CD14-positive monocyte (primary cell): Measurements from ENCODE around the gene HAUS7. TPM values are rescaled to one million over a fixed set of nuclear protein-coding genes. Genes with fewer than 3 reads are reported as not detected.
A peak's percentile ranks its signal among the peaks of the same experiment; 100 is the strongest.

Experiments used
- DNase-seq, 3 donors: peaks; one replicate each; pipeline ENCODE4 v3.0.0-alpha.2; 2011 to 2022
- H2AFZ ChIP-seq: 2 replicates; pipeline ENCODE4 v1.6.0; 2012; ENCODE audit warnings: mild to moderate bottlenecking, low read depth, low read length, inconsistent platforms; ENCODE audit not compliant: insufficient read depth, poor library complexity, severe bottlenecking
- H3K27ac ChIP-seq, 2 donors: 1 replicate in 1 of 2; 2 replicates in 1 of 2; pipeline ENCODE4 v1.5.1; 2012 to 2013; ENCODE audit warnings: low read length in 2 of 2, control low read depth in 1 of 2, inconsistent platforms in 1 of 2, low read depth in 1 of 2, mild to moderate bottlenecking in 1 of 2
- H3K27me3 ChIP-seq, 2 donors: one replicate each; pipeline versions ENCODE4 v1.6.0 to v1.6.1; 2011 to 2013; ENCODE audit warnings: low read length in 2 of 2; ENCODE audit not compliant: control insufficient read depth in 2 of 2, insufficient read depth in 2 of 2
- H3K36me3 ChIP-seq, 2 donors: replicated peaks in 1 of 2; 1 replicate in 1 of 2; 2 replicates in 1 of 2; pipeline versions ENCODE4 v1.5.1 to v1.6.1; 2012 to 2013; ENCODE audit warnings: low read length in 2 of 2, control low read depth in 1 of 2, inconsistent platforms in 1 of 2, mild to moderate bottlenecking in 1 of 2; ENCODE audit not compliant: insufficient read depth in 2 of 2, control insufficient read depth in 1 of 2
- H3K4me1 ChIP-seq, 2 donors: 1 replicate in 1 of 2; 2 replicates in 1 of 2; pipeline versions ENCODE4 v1.5.1 to v1.6.1; 2012 to 2013; ENCODE audit warnings: low read length in 2 of 2, control low read depth in 1 of 2, inconsistent platforms in 1 of 2, mild to moderate bottlenecking in 1 of 2, moderate library complexity in 1 of 2; ENCODE audit not compliant: insufficient read depth in 2 of 2, control insufficient read depth in 1 of 2
- H3K4me2 ChIP-seq: replicated peaks from 2 replicates; pipeline ENCODE3; 2012; ENCODE audit warnings: low read length, moderate library complexity, mild to moderate bottlenecking; ENCODE audit not compliant: poor library complexity, severe bottlenecking; ENCODE audit errors: extremely low read depth
- H3K4me3 ChIP-seq, 3 experiments: fragments of 200-600 bp in 1 of 3; sonication (generic) in 1 of 3; replicated peaks in 1 of 3; 1 replicate in 2 of 3; 2 replicates in 1 of 3; pipeline ENCODE4 v1.5.1; 2011 to 2013; ENCODE audit warnings: low read length in 3 of 3, mild to moderate bottlenecking in 3 of 3, control low read depth in 2 of 3, low read depth in 2 of 3, inconsistent platforms in 1 of 3, moderate library complexity in 1 of 3
- H3K79me2 ChIP-seq: 2 replicates; pipeline ENCODE4 v1.6.0; 2012; ENCODE audit warnings: mild to moderate bottlenecking, control low read depth, inconsistent platforms, low read length, moderate library complexity; ENCODE audit not compliant: insufficient read depth
- H3K9ac ChIP-seq: 2 replicates; pipeline ENCODE4 v1.6.0; 2017; ENCODE audit warnings: low read length, mild to moderate bottlenecking; ENCODE audit not compliant: insufficient read depth, poor library complexity, severe bottlenecking
- H3K9me3 ChIP-seq, 2 donors: replicated peaks in 1 of 2; 1 replicate in 1 of 2; 2 replicates in 1 of 2; pipeline versions ENCODE4 v1.5.1 to v1.6.1; 2012 to 2013; ENCODE audit warnings: low read length in 2 of 2, control low read depth in 1 of 2; ENCODE audit not compliant: control insufficient read depth in 1 of 2, insufficient read depth in 1 of 2
- H4K20me1 ChIP-seq: 2 replicates; pipeline ENCODE4 v1.6.0; 2012; ENCODE audit warnings: mild to moderate bottlenecking, low read length, control low read depth, moderate library complexity; ENCODE audit not compliant: insufficient read depth
- H3K27ac Mint-ChIP-seq, 7 donors: one replicate each; pipeline ENCODE4 v1.8.0; 2020; ENCODE audit warnings: mild to moderate bottlenecking in 7 of 7, mixed read lengths in 7 of 7, moderate library complexity in 6 of 7, inconsistent platforms in 2 of 7
- H3K27me3 Mint-ChIP-seq, 3 donors: one replicate each; pipeline ENCODE4 v1.8.0; 2021 to 2022; ENCODE audit warnings: low read depth in 3 of 3, mild to moderate bottlenecking in 3 of 3, mixed read lengths in 3 of 3, moderate library complexity in 3 of 3, inconsistent platforms in 1 of 3
- H3K36me3 Mint-ChIP-seq, 2 donors: one replicate each; pipeline ENCODE4 v1.8.0; 2020; ENCODE audit warnings: mixed read lengths in 2 of 2, inconsistent platforms in 1 of 2, mild to moderate bottlenecking in 1 of 2
- H3K4me1 Mint-ChIP-seq: one replicate; pipeline ENCODE4 v1.8.0; 2020; ENCODE audit warnings: mild to moderate bottlenecking, mixed read lengths
- H3K4me3 Mint-ChIP-seq, 2 donors: one replicate each; pipeline ENCODE4 v1.8.0; 2020; ENCODE audit warnings: mild to moderate bottlenecking in 2 of 2, mixed read lengths in 2 of 2, moderate library complexity in 1 of 2
- H3K9me3 Mint-ChIP-seq, 7 donors: one replicate each; pipeline ENCODE4 v1.8.0; 2020 to 2022; ENCODE audit warnings: mixed read lengths in 7 of 7, mild to moderate bottlenecking in 6 of 7, moderate library complexity in 6 of 7, inconsistent platforms in 2 of 7
- WGBS: methylation state at CpG from one replicate; pipeline ENCODE4 v1.1.5; 2013; ENCODE audit warnings: missing lambda C conversion rate; ENCODE audit not compliant: insufficient coverage; 5-methylcytosine and 5-hydroxymethylcytosine counted together
- intact Hi-C, 2 donors: fragments of 100-400 bp; cut with micrococcal nuclease; formaldehyde crosslinking; loops; one replicate each; pipeline versions ENCODE4 v1.15.0 to v1.15.1; 2023
- polyA plus RNA-seq, 3 donors: library from polyadenylated mRNA; depleted of rRNA in 1 of 3; unstranded in 2 of 3; stranded (reverse) in 1 of 3; fragments of 300-500 nt in 2 of 3; fragments of >200 nt in 1 of 3; fragmentation: Illumina TruSeq in 2 of 3; gene quantifications; 1 replicate in 2 of 3; 2 replicates in 1 of 3; pipeline ENCODE4 v1.2.3, GENCODE V29; 2012 to 2021
- TF ChIP-seq, protein P1 (sequence below): fragments of 200-600 bp; IDR thresholded peaks from one replicate; pipeline ENCODE4 v1.8.0; 2022; ENCODE audit warnings: antibody characterized with exemption, mild to moderate bottlenecking

The HAUS7 gene
- polyA plus RNA-seq, 3 donors: 23.8 to 37.5 (median 26.7) TPM

DNA sequence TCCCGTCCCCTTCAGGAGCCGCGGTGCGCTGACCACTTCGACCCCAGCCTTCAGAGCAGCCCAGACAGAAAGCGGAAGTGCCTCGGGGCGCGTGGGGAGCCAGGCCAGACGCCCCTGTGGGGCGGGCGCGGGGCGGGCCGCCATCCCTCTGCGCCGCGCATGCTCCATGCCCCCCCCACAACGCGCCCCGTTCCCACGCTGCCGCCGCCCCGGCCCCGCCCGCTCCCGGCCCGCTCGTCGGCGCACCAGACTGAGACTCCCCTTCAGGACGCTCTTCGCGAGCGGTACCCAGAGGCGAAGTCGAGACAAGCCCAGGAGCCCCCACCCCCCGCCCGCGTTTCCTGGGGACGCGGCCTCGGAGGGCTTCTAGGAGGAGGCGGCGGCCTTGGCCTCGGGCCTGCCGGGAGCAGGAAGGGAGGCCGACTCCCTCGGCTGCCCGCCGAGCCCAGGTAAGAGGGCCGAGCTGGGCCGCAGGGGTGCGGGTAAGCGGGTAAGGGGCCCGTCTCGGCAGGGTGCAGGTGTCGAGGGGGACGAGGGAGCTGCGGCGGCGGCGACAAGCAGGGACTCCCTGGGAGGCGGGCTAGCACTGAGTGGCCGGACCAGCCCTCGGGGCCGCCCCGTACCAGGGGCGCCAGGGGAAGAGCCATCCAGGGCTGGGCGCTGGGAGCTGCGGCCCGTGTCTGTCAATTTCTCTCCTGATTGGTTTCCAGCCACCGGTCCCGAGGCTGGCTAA, 59.0 kb downstream of the HAUS7 start, which contains the start of gene ZFP92:
Gene ZFP92 (plus strand): TSS at position 218 of the 733 bp plus-strand sequence. CDS start 6,851 bp downstream, outside the sequence.
- Mint-ChIP-seq H3K27me3 (peaks cover 0 to 18% (median 8%) of the 10 kb centered on the region in 3 donors), H3K4me1 (peaks cover 45% of the 10 kb centered on the region), H3K36me3 (no peaks in the 10 kb centered on the region), H3K4me3 (peak within 1 kb of the TSS; percentile 78 to 88), H3K9me3 (peaks cover 0 to 1% (median 0%) of the 10 kb centered on the region in 7 donors), H3K27ac (peak within 1 kb of the TSS in 4 of 7 donors; percentile 4 to 70 (median 64))
- Histone ChIP-seq H4K20me1 (no peaks in the 10 kb centered on the region), H3K4me3 (peak within 1 kb of the TSS; percentile 44 to 73 (median 55)), H2AFZ (peak within 1 kb of the TSS; percentile 74), H3K79me2 (peaks cover 6% of the 10 kb centered on the region), H3K27ac (no peak within 1 kb of the TSS), H3K9ac (peak within 1 kb of the TSS; percentile 54), H3K36me3 (no peaks in the 10 kb centered on the region), H3K4me1 (peaks cover 45 to 48% of the 10 kb centered on the region in 2 donors), H3K9me3 (no peaks in the 10 kb centered on the region), H3K27me3 (no peaks in the 10 kb centered on the region), H3K4me2 (peak within 1 kb of the TSS; percentile 75)
- peak; percentile 45 to 62 (median 53) for DNase-seq
- intact Hi-C loops: no loop called here
- TF ChIP-seq, protein P1, sequence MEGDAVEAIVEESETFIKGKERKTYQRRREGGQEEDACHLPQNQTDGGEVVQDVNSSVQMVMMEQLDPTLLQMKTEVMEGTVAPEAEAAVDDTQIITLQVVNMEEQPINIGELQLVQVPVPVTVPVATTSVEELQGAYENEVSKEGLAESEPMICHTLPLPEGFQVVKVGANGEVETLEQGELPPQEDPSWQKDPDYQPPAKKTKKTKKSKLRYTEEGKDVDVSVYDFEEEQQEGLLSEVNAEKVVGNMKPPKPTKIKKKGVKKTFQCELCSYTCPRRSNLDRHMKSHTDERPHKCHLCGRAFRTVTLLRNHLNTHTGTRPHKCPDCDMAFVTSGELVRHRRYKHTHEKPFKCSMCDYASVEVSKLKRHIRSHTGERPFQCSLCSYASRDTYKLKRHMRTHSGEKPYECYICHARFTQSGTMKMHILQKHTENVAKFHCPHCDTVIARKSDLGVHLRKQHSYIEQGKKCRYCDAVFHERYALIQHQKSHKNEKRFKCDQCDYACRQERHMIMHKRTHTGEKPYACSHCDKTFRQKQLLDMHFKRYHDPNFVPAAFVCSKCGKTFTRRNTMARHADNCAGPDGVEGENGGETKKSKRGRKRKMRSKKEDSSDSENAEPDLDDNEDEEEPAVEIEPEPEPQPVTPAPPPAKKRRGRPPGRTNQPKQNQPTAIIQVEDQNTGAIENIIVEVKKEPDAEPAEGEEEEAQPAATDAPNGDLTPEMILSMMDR: no peak
- under 1% methylated on average over 31 of the region's 75 CpGs for WGBS

DNA sequence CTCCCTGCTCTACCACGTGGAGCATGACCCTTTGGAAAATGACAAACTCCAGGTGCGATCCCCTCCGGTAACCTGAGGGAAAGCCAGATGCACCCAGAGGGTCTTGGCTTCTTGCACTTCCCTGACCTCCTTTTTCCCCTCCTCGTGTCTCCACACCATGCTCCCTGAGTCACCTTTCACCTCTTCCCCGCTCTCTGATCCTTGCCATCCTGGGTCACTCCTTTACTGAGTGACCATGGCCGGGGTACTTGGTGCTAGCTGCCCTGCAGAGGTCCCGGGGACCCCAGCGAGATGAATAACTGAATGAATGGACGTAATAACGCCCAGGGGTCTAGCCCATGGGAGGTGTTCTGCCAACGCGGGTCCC, 59.5 kb downstream of the HAUS7 start:
- H3K9ac ChIP-seq: no peak overlapping the region
- peaks cover 0 to 18% (median 8%) of the 10 kb centered on the region in 3 donors for H3K27me3 Mint-ChIP-seq

More for the DNA sequence above, 59.5 kb downstream of the HAUS7 start:
- Histone ChIP-seq H2AFZ (peak overlapping the region; percentile 74), H3K79me2 (peaks cover 6% of the 10 kb centered on the region), H3K4me2 (peak overlapping the region; percentile 75), H3K27ac (no peak overlapping the region), H4K20me1 (no peaks in the 10 kb centered on the region), H3K9me3 (no peaks in the 10 kb centered on the region), H3K36me3 (no peaks in the 10 kb centered on the region), H3K4me1 (peaks cover 40 to 42% of the 10 kb centered on the region in 2 donors), H3K4me3 (peak overlapping the region in 1 of 3 experiments; percentile 73), H3K27me3 (no peaks in the 10 kb centered on the region)
- peaks cover 41% of the 10 kb centered on the region for H3K4me1 Mint-ChIP-seq
- H3K4me3 Mint-ChIP-seq: peak overlapping the region; percentile 21 to 66
- intact Hi-C loops: no loop called here
- no peaks in the 10 kb centered on the region for H3K36me3 Mint-ChIP-seq
- peaks cover 0 to 1% (median 0%) of the 10 kb centered on the region in 7 donors for H3K9me3 Mint-ChIP-seq
- peak overlapping the region in 3 of 7 donors; percentile 4 to 66 (median 11) for H3K27ac Mint-ChIP-seq
- TF ChIP-seq, protein P1: no peak
- DNase-seq: no peak
- 67% methylated on average over 5 of the region's 12 CpGs for WGBS
